HepG2 (cell line): ENCODE data around the gene GAN. TPM values are rescaled to one million over a fixed set of nuclear protein-coding genes. Genes with fewer than 3 reads are reported as not detected.

ENCODE experiments used
- ARID2 ChIP-seq: sonication (generic); formaldehyde crosslinking; IDR thresholded peaks from 2 replicates; pipeline ENCODE4 v1.8.1; 2022; ENCODE audit warnings: mild to moderate bottlenecking, missing genetic modification reagents, borderline replicate concordance
- CEBPB ChIP-seq: IDR thresholded peaks from 2 replicates; pipeline ENCODE4 v1.6.1; 2011; ENCODE audit warnings: low read depth, low read length, improper control_type of control experiment, borderline replicate concordance
- CENPT ChIP-seq: sonication (generic); formaldehyde crosslinking; IDR thresholded peaks from 2 replicates; pipeline ENCODE4 v1.8.0; 2022; ENCODE audit warnings: low read depth, mild to moderate bottlenecking, moderate library complexity, missing genetic modification reagents
- ESRRA ChIP-seq: sonication (generic); formaldehyde crosslinking; IDR thresholded peaks from 2 replicates; pipeline ENCODE4 v1.5.1; 2020; ENCODE audit warnings: mild to moderate bottlenecking, low read depth, missing genetic modification reagents
- FOXK2 ChIP-seq: fragments of 450-650 bp; IDR thresholded peaks from 2 replicates; pipeline ENCODE4 v1.6.1; 2016
- ISL2 ChIP-seq: sonication (generic); formaldehyde crosslinking; IDR thresholded peaks from 2 replicates; pipeline ENCODE4 v1.5.0; 2020; ENCODE audit warnings: missing genetic modification reagents
- MAZ ChIP-seq, 2 experiments: sonication (generic) in 1 of 2; formaldehyde crosslinking in 1 of 2; IDR thresholded peaks; 2 replicates each; pipeline versions ENCODE4 v1.5.0 to v1.6.1; 2012 to 2020; ENCODE audit warnings: low read depth in 2 of 2, mild to moderate bottlenecking in 2 of 2, borderline replicate concordance in 1 of 2, improper control_type of control experiment in 1 of 2, low read length in 1 of 2, missing genetic modification reagents in 1 of 2, moderate library complexity in 1 of 2
- RARA ChIP-seq: IDR thresholded peaks from 2 replicates; pipeline ENCODE4 v1.6.1; 2016; ENCODE audit warnings: missing genetic modification reagents, missing compliant biosample characterization
- TCF7 ChIP-seq: sonication (generic); IDR thresholded peaks from 2 replicates; pipeline ENCODE4 v1.6.1; 2016; ENCODE audit warnings: antibody characterized with exemption, low read depth
- ZFP36L2 ChIP-seq: sonication (generic); formaldehyde crosslinking; IDR thresholded peaks from 2 replicates; pipeline ENCODE4 v1.4.0; 2020; ENCODE audit warnings: missing genetic modification reagents
- ZKSCAN1 ChIP-seq: fragments of 150-350 bp; IDR thresholded peaks from 2 replicates; pipeline ENCODE4 v1.6.1; 2014; ENCODE audit warnings: low read length
- ZNF33B ChIP-seq: sonication (generic); formaldehyde crosslinking; IDR thresholded peaks from 2 replicates; pipeline ENCODE4 v1.5.1; 2020; ENCODE audit warnings: mild to moderate bottlenecking, missing genetic modification reagents
- polyA plus RNA-seq, 8 experiments: library from polyadenylated mRNA; depleted of rRNA in 3 of 8; stranded (reverse) in 7 of 8; unstranded in 1 of 8; fragments of >200 nt; fragmentation: Illumina TruSeq in 4 of 8; extraction: Trizol in 4 of 8; gene quantifications; 2 replicates each; pipeline versions ENCODE4 v1.2.1 to v1.2.3, GENCODE V29; 2011 to 2016; ENCODE audit warnings: low read depth in 4 of 8, missing spikeins in 1 of 8, mixed read lengths in 1 of 8; ENCODE audit not compliant: insufficient read depth in 1 of 8
- total RNA-seq, 5 experiments: library from RNA; depleted of rRNA; stranded (reverse); fragments of >200 nt; fragmentation: Illumina TruSeq; extraction: Trizol; gene quantifications; 2 replicates each; pipeline ENCODE4 v1.2.3, GENCODE V29; 2016; ENCODE audit warnings: low read depth in 1 of 5
- TF ChIP-seq, protein P1 (sequence below): sonication (generic); formaldehyde crosslinking; IDR thresholded peaks from 2 replicates; pipeline ENCODE4 v1.5.0; 2020; ENCODE audit warnings: missing genetic modification reagents
- TF ChIP-seq, protein P2 (sequence below): sonication (generic); formaldehyde crosslinking; IDR thresholded peaks from 2 replicates; pipeline ENCODE4 v1.5.0; 2020; ENCODE audit warnings: mild to moderate bottlenecking, missing genetic modification reagents, borderline replicate concordance
- TF ChIP-seq, protein P3 (sequence below): IDR thresholded peaks from 2 replicates; pipeline ENCODE4 v1.6.1; 2012; ENCODE audit warnings: low read depth, low read length, improper control_type of control experiment
- TF ChIP-seq, protein P4 (sequence below): sonication (generic); formaldehyde crosslinking; IDR thresholded peaks from 2 replicates; pipeline ENCODE4 v1.4.0; 2020; ENCODE audit warnings: missing genetic modification reagents
- TF ChIP-seq, protein P5 (sequence below): sonication (generic); formaldehyde crosslinking; IDR thresholded peaks from 2 replicates; pipeline ENCODE4 v1.5.1; 2020; ENCODE audit warnings: missing genetic modification reagents, mild to moderate bottlenecking, borderline replicate concordance

The GAN gene
- total and polyA plus RNA-seq, 2 of the 13 experiments (the other 11 are each of a cell fraction or from before 2014, with no cell fraction given), result 4.3 to 11.0 TPM

DNA sequence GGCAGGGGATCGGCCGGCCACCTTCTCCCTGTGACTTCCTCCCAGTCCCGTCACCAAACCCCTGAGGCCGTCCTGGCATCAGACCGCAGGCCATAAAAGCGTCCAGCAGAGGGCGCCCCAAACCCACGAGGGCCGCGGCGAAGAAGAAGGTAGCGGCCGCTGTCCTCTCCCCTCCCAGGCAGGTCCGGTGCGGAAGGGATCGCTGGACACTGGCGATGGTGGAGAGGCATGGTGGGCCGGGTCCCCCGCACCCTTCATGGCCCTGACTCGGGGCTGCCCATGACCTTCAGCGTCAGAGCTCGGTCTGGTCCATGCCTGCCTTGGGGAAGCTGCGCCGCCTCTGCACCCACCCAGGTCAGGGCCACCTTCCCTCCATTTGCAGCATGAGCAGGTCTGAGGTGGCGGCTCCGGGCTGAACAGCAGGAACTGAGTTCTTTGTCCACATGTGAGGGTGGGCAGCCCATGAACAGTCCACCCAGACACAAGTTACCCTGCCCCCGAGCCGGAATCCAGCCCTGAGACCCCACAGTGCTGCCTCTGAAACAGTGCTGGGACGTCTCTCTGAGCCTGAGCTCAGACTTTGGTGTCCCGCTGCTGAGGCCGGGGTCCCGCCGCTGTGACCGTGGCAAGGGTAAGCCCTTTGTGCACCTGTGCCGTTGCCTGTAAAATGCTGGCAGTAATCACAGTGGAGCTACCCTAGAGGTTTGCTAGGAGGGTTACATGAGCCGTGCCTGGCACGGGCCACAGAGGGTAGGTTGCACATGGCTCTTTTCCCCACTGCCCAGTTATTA lies 89.0 kb downstream of the GAN start (continued):
- TF ChIP-seq, protein P1, sequence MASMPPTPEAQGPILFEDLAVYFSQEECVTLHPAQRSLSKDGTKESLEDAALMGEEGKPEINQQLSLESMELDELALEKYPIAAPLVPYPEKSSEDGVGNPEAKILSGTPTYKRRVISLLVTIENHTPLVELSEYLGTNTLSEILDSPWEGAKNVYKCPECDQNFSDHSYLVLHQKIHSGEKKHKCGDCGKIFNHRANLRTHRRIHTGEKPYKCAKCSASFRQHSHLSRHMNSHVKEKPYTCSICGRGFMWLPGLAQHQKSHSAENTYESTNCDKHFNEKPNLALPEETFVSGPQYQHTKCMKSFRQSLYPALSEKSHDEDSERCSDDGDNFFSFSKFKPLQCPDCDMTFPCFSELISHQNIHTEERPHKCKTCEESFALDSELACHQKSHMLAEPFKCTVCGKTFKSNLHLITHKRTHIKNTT (CRISPR knock-in tag), result no peak
- TF ChIP-seq CENPT (CRISPR knock-in tag) (no peak), ESRRA (CRISPR knock-in tag) (0 out of 2 replicates have a peak, but pooled peaks have one; percentile 45), MAZ (IDR thresholded peaks at IDR 0.05; ENCODE audit: borderline replicate concordance, low read depth, low read length) (no peak), MAZ (CRISPR knock-in tag; IDR thresholded peaks at IDR 0.05; ENCODE audit: low read depth) (peak; percentile 77; the same call in 1 of the 2 replicates), FOXK2 (no peak), ZNF33B (CRISPR knock-in tag) (peak; percentile 92; the same call in 1 of the 2 replicates), ISL2 (CRISPR knock-in tag) (peak; percentile 49; the same call in 1 of the 2 replicates), ZKSCAN1 (no peak), RARA (no peak), ZFP36L2 (CRISPR knock-in tag) (no peak; the same call in 1 of the 2 replicates), CEBPB (no peak), ARID2 (CRISPR knock-in tag) (no peak), TCF7 (no peak)
- TF ChIP-seq, protein P2, sequence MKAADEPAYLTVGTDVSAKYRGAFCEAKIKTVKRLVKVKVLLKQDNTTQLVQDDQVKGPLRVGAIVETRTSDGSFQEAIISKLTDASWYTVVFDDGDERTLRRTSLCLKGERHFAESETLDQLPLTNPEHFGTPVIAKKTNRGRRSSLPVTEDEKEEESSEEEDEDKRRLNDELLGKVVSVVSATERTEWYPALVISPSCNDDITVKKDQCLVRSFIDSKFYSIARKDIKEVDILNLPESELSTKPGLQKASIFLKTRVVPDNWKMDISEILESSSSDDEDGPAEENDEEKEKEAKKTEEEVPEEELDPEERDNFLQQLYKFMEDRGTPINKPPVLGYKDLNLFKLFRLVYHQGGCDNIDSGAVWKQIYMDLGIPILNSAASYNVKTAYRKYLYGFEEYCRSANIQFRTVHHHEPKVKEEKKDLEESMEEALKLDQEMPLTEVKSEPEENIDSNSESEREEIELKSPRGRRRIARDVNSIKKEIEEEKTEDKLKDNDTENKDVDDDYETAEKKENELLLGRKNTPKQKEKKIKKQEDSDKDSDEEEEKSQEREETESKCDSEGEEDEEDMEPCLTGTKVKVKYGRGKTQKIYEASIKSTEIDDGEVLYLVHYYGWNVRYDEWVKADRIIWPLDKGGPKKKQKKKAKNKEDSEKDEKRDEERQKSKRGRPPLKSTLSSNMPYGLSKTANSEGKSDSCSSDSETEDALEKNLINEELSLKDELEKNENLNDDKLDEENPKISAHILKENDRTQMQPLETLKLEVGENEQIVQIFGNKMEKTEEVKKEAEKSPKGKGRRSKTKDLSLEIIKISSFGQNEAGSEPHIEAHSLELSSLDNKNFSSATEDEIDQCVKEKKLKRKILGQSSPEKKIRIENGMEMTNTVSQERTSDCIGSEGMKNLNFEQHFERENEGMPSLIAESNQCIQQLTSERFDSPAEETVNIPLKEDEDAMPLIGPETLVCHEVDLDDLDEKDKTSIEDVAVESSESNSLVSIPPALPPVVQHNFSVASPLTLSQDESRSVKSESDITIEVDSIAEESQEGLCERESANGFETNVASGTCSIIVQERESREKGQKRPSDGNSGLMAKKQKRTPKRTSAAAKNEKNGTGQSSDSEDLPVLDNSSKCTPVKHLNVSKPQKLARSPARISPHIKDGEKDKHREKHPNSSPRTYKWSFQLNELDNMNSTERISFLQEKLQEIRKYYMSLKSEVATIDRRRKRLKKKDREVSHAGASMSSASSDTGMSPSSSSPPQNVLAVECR (CRISPR knock-in tag), result peak; percentile 77; the same call in 1 of the 2 replicates
- TF ChIP-seq, protein P3, sequence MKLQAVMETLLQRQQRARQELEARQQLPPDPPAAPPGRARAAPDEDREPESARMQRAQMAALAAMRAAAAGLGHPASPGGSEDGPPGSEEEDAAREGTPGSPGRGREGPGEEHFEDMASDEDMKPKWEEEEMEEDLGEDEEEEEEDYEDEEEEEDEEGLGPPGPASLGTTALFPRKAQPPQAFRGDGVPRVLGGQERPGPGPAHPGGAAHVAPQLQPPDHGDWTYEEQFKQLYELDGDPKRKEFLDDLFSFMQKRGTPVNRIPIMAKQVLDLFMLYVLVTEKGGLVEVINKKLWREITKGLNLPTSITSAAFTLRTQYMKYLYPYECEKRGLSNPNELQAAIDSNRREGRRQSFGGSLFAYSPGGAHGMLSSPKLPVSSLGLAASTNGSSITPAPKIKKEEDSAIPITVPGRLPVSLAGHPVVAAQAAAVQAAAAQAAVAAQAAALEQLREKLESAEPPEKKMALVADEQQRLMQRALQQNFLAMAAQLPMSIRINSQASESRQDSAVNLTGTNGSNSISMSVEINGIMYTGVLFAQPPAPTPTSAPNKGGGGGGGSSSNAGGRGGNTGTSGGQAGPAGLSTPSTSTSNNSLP, result 0 out of 2 replicates have a peak, but pooled peaks have one; percentile 13
- TF ChIP-seq, protein P4, sequence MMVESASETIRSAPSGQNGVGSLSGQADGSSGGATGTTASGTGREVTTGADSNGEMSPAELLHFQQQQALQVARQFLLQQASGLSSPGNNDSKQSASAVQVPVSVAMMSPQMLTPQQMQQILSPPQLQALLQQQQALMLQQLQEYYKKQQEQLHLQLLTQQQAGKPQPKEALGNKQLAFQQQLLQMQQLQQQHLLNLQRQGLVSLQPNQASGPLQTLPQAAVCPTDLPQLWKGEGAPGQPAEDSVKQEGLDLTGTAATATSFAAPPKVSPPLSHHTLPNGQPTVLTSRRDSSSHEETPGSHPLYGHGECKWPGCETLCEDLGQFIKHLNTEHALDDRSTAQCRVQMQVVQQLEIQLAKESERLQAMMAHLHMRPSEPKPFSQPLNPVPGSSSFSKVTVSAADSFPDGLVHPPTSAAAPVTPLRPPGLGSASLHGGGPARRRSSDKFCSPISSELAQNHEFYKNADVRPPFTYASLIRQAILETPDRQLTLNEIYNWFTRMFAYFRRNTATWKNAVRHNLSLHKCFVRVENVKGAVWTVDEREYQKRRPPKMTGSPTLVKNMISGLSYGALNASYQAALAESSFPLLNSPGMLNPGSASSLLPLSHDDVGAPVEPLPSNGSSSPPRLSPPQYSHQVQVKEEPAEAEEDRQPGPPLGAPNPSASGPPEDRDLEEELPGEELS (CRISPR knock-in tag), result peak; percentile 21; the same call in 1 of the 2 replicates
- TF ChIP-seq, protein P5, sequence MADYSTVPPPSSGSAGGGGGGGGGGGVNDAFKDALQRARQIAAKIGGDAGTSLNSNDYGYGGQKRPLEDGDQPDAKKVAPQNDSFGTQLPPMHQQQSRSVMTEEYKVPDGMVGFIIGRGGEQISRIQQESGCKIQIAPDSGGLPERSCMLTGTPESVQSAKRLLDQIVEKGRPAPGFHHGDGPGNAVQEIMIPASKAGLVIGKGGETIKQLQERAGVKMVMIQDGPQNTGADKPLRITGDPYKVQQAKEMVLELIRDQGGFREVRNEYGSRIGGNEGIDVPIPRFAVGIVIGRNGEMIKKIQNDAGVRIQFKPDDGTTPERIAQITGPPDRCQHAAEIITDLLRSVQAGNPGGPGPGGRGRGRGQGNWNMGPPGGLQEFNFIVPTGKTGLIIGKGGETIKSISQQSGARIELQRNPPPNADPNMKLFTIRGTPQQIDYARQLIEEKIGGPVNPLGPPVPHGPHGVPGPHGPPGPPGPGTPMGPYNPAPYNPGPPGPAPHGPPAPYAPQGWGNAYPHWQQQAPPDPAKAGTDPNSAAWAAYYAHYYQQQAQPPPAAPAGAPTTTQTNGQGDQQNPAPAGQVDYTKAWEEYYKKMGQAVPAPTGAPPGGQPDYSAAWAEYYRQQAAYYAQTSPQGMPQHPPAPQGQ (CRISPR knock-in tag), result no peak
